WTC11 (cell line): ENCODE measurements around the gene FBXO3.

Experiments
- CTCF ChIP-seq: fragments of 200-600 bp; IDR thresholded peaks from 2 replicates; pipeline ENCODE4 v1.8.0; 2022; ENCODE audit warnings: antibody characterized with exemption
- ESRRA ChIP-seq: sonication (generic); formaldehyde crosslinking; IDR thresholded peaks from 2 replicates; pipeline ENCODE4 v1.8.1; 2022; ENCODE audit warnings: mild to moderate bottlenecking, missing genetic modification reagents, borderline replicate concordance
- USF2 ChIP-seq: sonication (generic); formaldehyde crosslinking; IDR thresholded peaks from 2 replicates; pipeline ENCODE4 v1.8.1; 2023; ENCODE audit warnings: mild to moderate bottlenecking, missing genetic modification reagents, moderate library complexity
- TF ChIP-seq, protein P1 (sequence below): sonication (generic); formaldehyde crosslinking; IDR thresholded peaks from 2 replicates; pipeline ENCODE4 v1.8.0; 2022; ENCODE audit warnings: mild to moderate bottlenecking, missing genetic modification reagents
- TF ChIP-seq, protein P2 (sequence below): fragments of 250-450 bp; sonication (Bioruptor Pico); IDR thresholded peaks from 2 replicates; pipeline ENCODE4 v2.1.2; 2022; ENCODE audit warnings: mild to moderate bottlenecking, moderate library complexity

DNA sequence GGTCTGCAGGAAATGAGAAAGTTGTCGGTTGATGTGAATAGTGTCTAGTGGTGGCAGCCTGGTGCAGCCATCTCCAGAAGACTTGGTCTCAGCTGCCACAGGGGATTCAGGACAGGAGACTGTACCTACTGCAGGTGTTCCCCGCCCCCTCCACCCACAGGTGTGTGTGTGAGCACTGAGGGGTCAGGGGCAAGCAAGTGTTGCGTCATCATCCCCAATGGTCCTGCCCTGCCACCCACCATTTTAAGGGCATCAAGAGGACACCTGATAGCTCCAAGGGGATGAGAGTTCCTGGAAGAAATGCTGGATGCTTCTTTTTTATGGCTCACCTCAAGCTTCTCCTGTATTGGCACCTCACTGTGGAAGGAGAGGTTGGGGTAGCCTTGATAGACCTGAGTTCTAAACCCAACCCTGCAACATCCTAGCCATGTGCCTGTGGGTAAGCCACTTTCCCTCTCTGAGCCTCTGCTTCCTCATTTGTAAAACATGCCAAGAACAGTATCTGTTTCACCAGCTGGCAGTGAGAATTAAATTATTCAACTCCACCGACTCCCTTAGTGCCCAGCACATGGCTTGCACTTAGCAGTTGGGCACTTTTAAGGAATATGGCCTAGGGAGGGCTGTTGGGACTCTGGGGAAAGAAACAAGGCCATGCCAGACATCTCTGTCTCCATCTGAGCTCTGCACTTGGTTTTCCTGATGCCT lies 79.8 kb downstream of the FBXO3 start:
- no peak for TF ChIP-seq CTCF
- TF ChIP-seq, protein P1, sequence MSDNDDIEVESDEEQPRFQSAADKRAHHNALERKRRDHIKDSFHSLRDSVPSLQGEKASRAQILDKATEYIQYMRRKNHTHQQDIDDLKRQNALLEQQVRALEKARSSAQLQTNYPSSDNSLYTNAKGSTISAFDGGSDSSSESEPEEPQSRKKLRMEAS (CRISPR knock-in tag) = no peak
- no peak for TF ChIP-seq ESRRA (CRISPR knock-in tag)
- TF ChIP-seq, protein P2, sequence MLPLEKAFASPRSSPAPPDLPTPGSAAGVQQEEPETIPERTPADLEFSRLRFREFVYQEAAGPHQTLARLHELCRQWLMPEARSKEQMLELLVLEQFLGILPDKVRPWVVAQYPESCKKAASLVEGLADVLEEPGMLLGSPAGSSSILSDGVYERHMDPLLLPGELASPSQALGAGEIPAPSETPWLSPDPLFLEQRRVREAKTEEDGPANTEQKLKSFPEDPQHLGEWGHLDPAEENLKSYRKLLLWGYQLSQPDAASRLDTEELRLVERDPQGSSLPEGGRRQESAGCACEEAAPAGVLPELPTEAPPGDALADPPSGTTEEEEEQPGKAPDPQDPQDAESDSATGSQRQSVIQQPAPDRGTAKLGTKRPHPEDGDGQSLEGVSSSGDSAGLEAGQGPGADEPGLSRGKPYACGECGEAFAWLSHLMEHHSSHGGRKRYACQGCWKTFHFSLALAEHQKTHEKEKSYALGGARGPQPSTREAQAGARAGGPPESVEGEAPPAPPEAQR = no peak
- no peak for TF ChIP-seq USF2 (CRISPR knock-in tag)
